ENCODE measurements around the gene CASK.

GRCh38 chrX:41515376-41515775 is 408.0 kb downstream of the CASK start:
- TF ChIP-seq, protein P1, sequence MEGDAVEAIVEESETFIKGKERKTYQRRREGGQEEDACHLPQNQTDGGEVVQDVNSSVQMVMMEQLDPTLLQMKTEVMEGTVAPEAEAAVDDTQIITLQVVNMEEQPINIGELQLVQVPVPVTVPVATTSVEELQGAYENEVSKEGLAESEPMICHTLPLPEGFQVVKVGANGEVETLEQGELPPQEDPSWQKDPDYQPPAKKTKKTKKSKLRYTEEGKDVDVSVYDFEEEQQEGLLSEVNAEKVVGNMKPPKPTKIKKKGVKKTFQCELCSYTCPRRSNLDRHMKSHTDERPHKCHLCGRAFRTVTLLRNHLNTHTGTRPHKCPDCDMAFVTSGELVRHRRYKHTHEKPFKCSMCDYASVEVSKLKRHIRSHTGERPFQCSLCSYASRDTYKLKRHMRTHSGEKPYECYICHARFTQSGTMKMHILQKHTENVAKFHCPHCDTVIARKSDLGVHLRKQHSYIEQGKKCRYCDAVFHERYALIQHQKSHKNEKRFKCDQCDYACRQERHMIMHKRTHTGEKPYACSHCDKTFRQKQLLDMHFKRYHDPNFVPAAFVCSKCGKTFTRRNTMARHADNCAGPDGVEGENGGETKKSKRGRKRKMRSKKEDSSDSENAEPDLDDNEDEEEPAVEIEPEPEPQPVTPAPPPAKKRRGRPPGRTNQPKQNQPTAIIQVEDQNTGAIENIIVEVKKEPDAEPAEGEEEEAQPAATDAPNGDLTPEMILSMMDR (IDR thresholded peaks at IDR 0.05; ENCODE audit: insufficient read depth, low read length) = no peak
- TF ChIP-seq GABPA (IDR thresholded peaks at IDR 0.05; ENCODE audit: low read depth) = no peak
- TF ChIP-seq, protein P2, sequence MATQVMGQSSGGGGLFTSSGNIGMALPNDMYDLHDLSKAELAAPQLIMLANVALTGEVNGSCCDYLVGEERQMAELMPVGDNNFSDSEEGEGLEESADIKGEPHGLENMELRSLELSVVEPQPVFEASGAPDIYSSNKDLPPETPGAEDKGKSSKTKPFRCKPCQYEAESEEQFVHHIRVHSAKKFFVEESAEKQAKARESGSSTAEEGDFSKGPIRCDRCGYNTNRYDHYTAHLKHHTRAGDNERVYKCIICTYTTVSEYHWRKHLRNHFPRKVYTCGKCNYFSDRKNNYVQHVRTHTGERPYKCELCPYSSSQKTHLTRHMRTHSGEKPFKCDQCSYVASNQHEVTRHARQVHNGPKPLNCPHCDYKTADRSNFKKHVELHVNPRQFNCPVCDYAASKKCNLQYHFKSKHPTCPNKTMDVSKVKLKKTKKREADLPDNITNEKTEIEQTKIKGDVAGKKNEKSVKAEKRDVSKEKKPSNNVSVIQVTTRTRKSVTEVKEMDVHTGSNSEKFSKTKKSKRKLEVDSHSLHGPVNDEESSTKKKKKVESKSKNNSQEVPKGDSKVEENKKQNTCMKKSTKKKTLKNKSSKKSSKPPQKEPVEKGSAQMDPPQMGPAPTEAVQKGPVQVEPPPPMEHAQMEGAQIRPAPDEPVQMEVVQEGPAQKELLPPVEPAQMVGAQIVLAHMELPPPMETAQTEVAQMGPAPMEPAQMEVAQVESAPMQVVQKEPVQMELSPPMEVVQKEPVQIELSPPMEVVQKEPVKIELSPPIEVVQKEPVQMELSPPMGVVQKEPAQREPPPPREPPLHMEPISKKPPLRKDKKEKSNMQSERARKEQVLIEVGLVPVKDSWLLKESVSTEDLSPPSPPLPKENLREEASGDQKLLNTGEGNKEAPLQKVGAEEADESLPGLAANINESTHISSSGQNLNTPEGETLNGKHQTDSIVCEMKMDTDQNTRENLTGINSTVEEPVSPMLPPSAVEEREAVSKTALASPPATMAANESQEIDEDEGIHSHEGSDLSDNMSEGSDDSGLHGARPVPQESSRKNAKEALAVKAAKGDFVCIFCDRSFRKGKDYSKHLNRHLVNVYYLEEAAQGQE (IDR thresholded peaks at IDR 0.05; ENCODE audit: insufficient replicate concordance, low read depth) = no peak
